HEK293 (cell line): ENCODE measurements around the gene NECTIN4.
A peak's percentile ranks its signal among the peaks of the same experiment; 100 is the strongest.

ENCODE experiments used
- CTCF ChIA-PET: fragments of 350-600 bp; formaldehyde crosslinking; extraction: SDS; loops from one replicate; lab custom pipeline; 2021; ENCODE audit warnings: antibody characterized with exemption; lab: Yijun Ruan, JAX
- POLR2A ChIA-PET: fragments of 300-600 bp; formaldehyde crosslinking; extraction: SDS; loops from one replicate; lab custom pipeline; 2020; ENCODE audit warnings: antibody characterized with exemption, inconsistent platforms; lab: Yijun Ruan, JAX
- H3K27ac ChIP-seq: fragments of 200-500 bp; sonication (Bioruptor generic); 2 replicates; pipeline ENCODE4 v1.5.1; 2014; ENCODE audit warnings: low read depth, low read length, control low read depth, inconsistent platforms; ENCODE audit errors: extremely low read depth
- H3K36me3 ChIP-seq, 2 experiments: fragments of 200-500 bp in 1 of 2; sonication (Bioruptor generic) in 1 of 2; 1 replicate in 1 of 2; 2 replicates in 1 of 2; pipeline ENCODE4 v1.5.1; 2014 to 2017; ENCODE audit warnings: inconsistent platforms in 2 of 2, low read length in 2 of 2; ENCODE audit not compliant: control insufficient read depth in 2 of 2, insufficient read depth in 1 of 2
- H3K4me1 ChIP-seq: fragments of 200-500 bp; sonication (Bioruptor generic); 2 replicates; pipeline ENCODE4 v1.5.1; 2014; ENCODE audit warnings: mild to moderate bottlenecking, low read length, inconsistent platforms; ENCODE audit not compliant: control insufficient read depth, insufficient read depth
- H3K4me3 ChIP-seq: 2 replicates; pipeline ENCODE4 v1.5.1; 2011; ENCODE audit warnings: low read depth, mild to moderate bottlenecking, control low read depth, low read length, moderate library complexity
- H3K9me3 ChIP-seq: fragments of 200-500 bp; sonication (Bioruptor generic); 2 replicates; pipeline ENCODE4 v1.5.1; 2014; ENCODE audit warnings: low read depth, low read length, inconsistent platforms; ENCODE audit not compliant: control insufficient read depth, insufficient read depth
- BCL11B ChIP-seq: fragments of 450-650 bp; formaldehyde crosslinking; IDR thresholded peaks from 2 replicates; pipeline ENCODE4 v1.5.1; 2016; ENCODE audit warnings: low read depth, missing biosample characterization, missing genetic modification characterization
- HOXA7 ChIP-seq: sonication (generic); formaldehyde crosslinking; IDR thresholded peaks from 2 replicates; pipeline ENCODE4 v1.8.1; 2022; ENCODE audit warnings: missing genetic modification reagents, borderline replicate concordance
- IKZF3 ChIP-seq: fragments of 450-650 bp; IDR thresholded peaks from 2 replicates; pipeline ENCODE4 v1.5.0; 2018; ENCODE audit warnings: missing biosample characterization, mild to moderate bottlenecking, missing genetic modification characterization, moderate library complexity
- INSM2 ChIP-seq: fragments of 450-650 bp; formaldehyde crosslinking; IDR thresholded peaks from 2 replicates; pipeline ENCODE4 v1.5.1; 2016; ENCODE audit warnings: missing biosample characterization, missing genetic modification characterization
- KLF1 ChIP-seq: fragments of 450-650 bp; formaldehyde crosslinking; IDR thresholded peaks from 2 replicates; pipeline ENCODE4 v1.5.1; 2016; ENCODE audit warnings: missing biosample characterization, missing genetic modification characterization
- KLF9 ChIP-seq: fragments of 450-650 bp; formaldehyde crosslinking; IDR thresholded peaks from 2 replicates; pipeline ENCODE4 v1.5.1; 2016; ENCODE audit warnings: missing biosample characterization, missing genetic modification characterization, low read depth
- SCRT2 ChIP-seq: fragments of 450-650 bp; formaldehyde crosslinking; IDR thresholded peaks from 2 replicates; pipeline ENCODE4 v1.5.1; 2016; ENCODE audit warnings: missing biosample characterization, missing genetic modification characterization
- TRIM28 ChIP-seq: IDR thresholded peaks from 2 replicates; pipeline ENCODE4 v1.6.1; 2011; ENCODE audit warnings: low read length, control low read depth, borderline replicate concordance
- ZBTB17 ChIP-seq: fragments of 450-650 bp; formaldehyde crosslinking; IDR thresholded peaks from 2 replicates; pipeline ENCODE4 v1.5.1; 2016; ENCODE audit warnings: missing biosample characterization, missing genetic modification characterization
- ZEB2 ChIP-seq: fragments of 450-650 bp; formaldehyde crosslinking; IDR thresholded peaks from 2 replicates; pipeline ENCODE4 v1.5.1; 2016; ENCODE audit warnings: missing biosample characterization, missing genetic modification characterization
- ZFHX2 ChIP-seq: fragments of 450-650 bp; formaldehyde crosslinking; conservative IDR thresholded peaks from 2 replicates; pipeline ENCODE4 v1.5.1; 2016; ENCODE audit warnings: missing biosample characterization, missing genetic modification characterization
- ZFP37 ChIP-seq: fragments of 450-650 bp; formaldehyde crosslinking; IDR thresholded peaks from 2 replicates; pipeline ENCODE4 v1.5.1; 2016; ENCODE audit warnings: missing biosample characterization, missing genetic modification characterization
- ZNF157 ChIP-seq: fragments of 450-650 bp; formaldehyde crosslinking; IDR thresholded peaks from 2 replicates; pipeline ENCODE4 v1.5.1; 2016; ENCODE audit warnings: missing biosample characterization, missing genetic modification characterization
- ZNF292 ChIP-seq: fragments of 450-650 bp; formaldehyde crosslinking; IDR thresholded peaks from 2 replicates; pipeline ENCODE4 v1.5.1; 2016; ENCODE audit warnings: low read depth, missing biosample characterization, missing genetic modification characterization, borderline replicate concordance
- ZNF335 ChIP-seq: fragments of 450-650 bp; formaldehyde crosslinking; conservative IDR thresholded peaks from 2 replicates; pipeline ENCODE4 v1.5.1; 2016; ENCODE audit warnings: missing biosample characterization, missing genetic modification characterization
- ZNF394 ChIP-seq: fragments of 450-650 bp; formaldehyde crosslinking; IDR thresholded peaks from 2 replicates; pipeline ENCODE4 v1.5.1; 2016; ENCODE audit warnings: missing biosample characterization, missing genetic modification characterization, mild to moderate bottlenecking, moderate library complexity, borderline replicate concordance
- ZNF398 ChIP-seq: fragments of 450-650 bp; formaldehyde crosslinking; IDR thresholded peaks from 2 replicates; pipeline ENCODE4 v1.5.1; 2017; ENCODE audit warnings: missing biosample characterization, missing genetic modification characterization
- ZNF426 ChIP-seq: fragments of 450-650 bp; formaldehyde crosslinking; IDR thresholded peaks from 2 replicates; pipeline ENCODE4 v1.5.1; 2017; ENCODE audit warnings: missing biosample characterization, missing genetic modification characterization, mild to moderate bottlenecking, inconsistent platforms, moderate library complexity
- ZNF558 ChIP-seq: fragments of 450-650 bp; formaldehyde crosslinking; IDR thresholded peaks from 2 replicates; pipeline ENCODE4 v1.5.1; 2016; ENCODE audit warnings: missing biosample characterization, missing genetic modification characterization
- ZNF600 ChIP-seq: fragments of 450-650 bp; formaldehyde crosslinking; IDR thresholded peaks from 2 replicates; pipeline ENCODE4 v1.5.1; 2016; ENCODE audit warnings: missing biosample characterization, missing genetic modification characterization
- ZNF629 ChIP-seq: fragments of 450-650 bp; formaldehyde crosslinking; IDR thresholded peaks from 2 replicates; pipeline ENCODE4 v1.5.1; 2017; ENCODE audit warnings: missing biosample characterization, missing genetic modification characterization
- ZNF658 ChIP-seq: fragments of 450-650 bp; formaldehyde crosslinking; IDR thresholded peaks from 2 replicates; pipeline ENCODE4; 2016; ENCODE audit warnings: missing biosample characterization, missing genetic modification characterization
- ZNF768 ChIP-seq: fragments of 450-650 bp; formaldehyde crosslinking; IDR thresholded peaks from 2 replicates; pipeline ENCODE4 v1.5.1; 2018; ENCODE audit warnings: missing biosample characterization, mild to moderate bottlenecking, missing genetic modification characterization
- TF ChIP-seq, protein P1 (sequence below): fragments of 450-650 bp; formaldehyde crosslinking; IDR thresholded peaks from 2 replicates; pipeline ENCODE4 v1.5.1; 2016; ENCODE audit warnings: missing biosample characterization, missing genetic modification characterization
- TF ChIP-seq, protein P2 (sequence below): fragments of 450-650 bp; formaldehyde crosslinking; IDR thresholded peaks from 2 replicates; pipeline ENCODE4 v1.5.1; 2016; ENCODE audit warnings: missing biosample characterization, missing genetic modification characterization

NECTIN4 gene

GRCh38 chr1:161083748-161084596 is 5.4 kb downstream of the NECTIN4 start:
- H3K27ac ChIP-seq, result no peak overlapping the region
- ChIA-PET POLR2A (interaction anchor here (0.7 to 1.6 kb wide), 3 partner anchors 36 to 63 kb away, joined by 3 to 5 read pairs (median 3); partner anchors contain the start of gene F11R), CTCF (interaction anchor here (0.5 to 2.0 kb wide), 7 partner anchors 13 to 132 kb away, joined by 3 to 6 read pairs (median 3); no protein-coding TSS in a partner anchor)
- H3K4me1 ChIP-seq, result no peaks in the 10 kb centered on the region; the same call in 1 of the 2 replicates
- no peaks in the 10 kb centered on the region for H3K36me3 ChIP-seq
- no peak overlapping the region for H3K4me3 ChIP-seq
- no peaks in the 10 kb centered on the region for H3K9me3 ChIP-seq
- TF ChIP-seq ZNF768 (tag by site-specific recombination), result no peak
- no peak for TF ChIP-seq ZNF157
- no peak for TF ChIP-seq ZNF292 (tag by site-specific recombination)
- no peak; the same call in 1 of the 2 replicates for TF ChIP-seq KLF1 (tag by site-specific recombination)
- no peak for TF ChIP-seq ZFHX2 (tag by site-specific recombination)
- TF ChIP-seq ZNF600 (tag by site-specific recombination), result 0 out of 2 replicates have a peak, but pooled peaks have one; percentile 3
- TF ChIP-seq ZNF658 (tag by site-specific recombination), result no peak
- no peak for TF ChIP-seq IKZF3
- TF ChIP-seq BCL11B (tag by site-specific recombination), result no peak

GRCh38 chr1:161082996-161083747 is 6.2 kb downstream of the NECTIN4 start:
- Histone ChIP-seq H3K9me3 (no peaks in the 10 kb centered on the region), H3K36me3 (no peaks in the 10 kb centered on the region), H3K4me3 (no peak overlapping the region), H3K27ac (peak overlapping the region; percentile 18; the same call in 1 of the 2 replicates), H3K4me1 (no peaks in the 10 kb centered on the region; the same call in 1 of the 2 replicates)
- CTCF ChIA-PET, result interaction anchor here (0.8 to 2.0 kb wide), 3 partner anchors 14 to 131 kb away, joined by 4 to 7 read pairs (median 6); no protein-coding TSS in a partner anchor
- POLR2A ChIA-PET, result interaction anchor here (0.6 to 1.0 kb wide), 3 partner anchors 14 to 62 kb away, joined by 3 to 8 read pairs (median 3); partner anchors contain the start of gene F11R
- peak; percentile 90 for TF ChIP-seq ZNF335 (tag by site-specific recombination)
- 0 out of 2 replicates have a peak, but pooled peaks have one; percentile 54 for TF ChIP-seq ZNF558
- TF ChIP-seq ZBTB17 (tag by site-specific recombination), result 0 out of 2 replicates have a peak, but pooled peaks have one; percentile 33
- no peak for TF ChIP-seq ZNF426 (tag by site-specific recombination)
- TF ChIP-seq, protein P1, sequence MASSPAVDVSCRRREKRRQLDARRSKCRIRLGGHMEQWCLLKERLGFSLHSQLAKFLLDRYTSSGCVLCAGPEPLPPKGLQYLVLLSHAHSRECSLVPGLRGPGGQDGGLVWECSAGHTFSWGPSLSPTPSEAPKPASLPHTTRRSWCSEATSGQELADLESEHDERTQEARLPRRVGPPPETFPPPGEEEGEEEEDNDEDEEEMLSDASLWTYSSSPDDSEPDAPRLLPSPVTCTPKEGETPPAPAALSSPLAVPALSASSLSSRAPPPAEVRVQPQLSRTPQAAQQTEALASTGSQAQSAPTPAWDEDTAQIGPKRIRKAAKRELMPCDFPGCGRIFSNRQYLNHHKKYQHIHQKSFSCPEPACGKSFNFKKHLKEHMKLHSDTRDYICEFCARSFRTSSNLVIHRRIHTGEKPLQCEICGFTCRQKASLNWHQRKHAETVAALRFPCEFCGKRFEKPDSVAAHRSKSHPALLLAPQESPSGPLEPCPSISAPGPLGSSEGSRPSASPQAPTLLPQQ (tag by site-specific recombination), result 0 out of 2 replicates have a peak, but pooled peaks have one; percentile 36
- TF ChIP-seq INSM2 (tag by site-specific recombination), result peak; percentile 45; the same call in 1 of the 2 replicates
- peak; percentile 75; the same call in 1 of the 2 replicates for TF ChIP-seq TRIM28
- peak; percentile 22; the same call in 1 of the 2 replicates for TF ChIP-seq ZEB2 (tag by site-specific recombination)
- peak; percentile 97 for TF ChIP-seq ZNF629
- peak; percentile 50; the same call in 1 of the 2 replicates for TF ChIP-seq ZNF394 (tag by site-specific recombination)
- no peak for TF ChIP-seq HOXA7 (CRISPR knock-in tag)
- TF ChIP-seq ZNF398 (tag by site-specific recombination), result peak; percentile 8
- TF ChIP-seq SCRT2 (tag by site-specific recombination), result peak; percentile 26; the same call in 1 of the 2 replicates
- TF ChIP-seq KLF9, result no peak
- TF ChIP-seq ZFP37 (tag by site-specific recombination), result no peak
- TF ChIP-seq, protein P2, sequence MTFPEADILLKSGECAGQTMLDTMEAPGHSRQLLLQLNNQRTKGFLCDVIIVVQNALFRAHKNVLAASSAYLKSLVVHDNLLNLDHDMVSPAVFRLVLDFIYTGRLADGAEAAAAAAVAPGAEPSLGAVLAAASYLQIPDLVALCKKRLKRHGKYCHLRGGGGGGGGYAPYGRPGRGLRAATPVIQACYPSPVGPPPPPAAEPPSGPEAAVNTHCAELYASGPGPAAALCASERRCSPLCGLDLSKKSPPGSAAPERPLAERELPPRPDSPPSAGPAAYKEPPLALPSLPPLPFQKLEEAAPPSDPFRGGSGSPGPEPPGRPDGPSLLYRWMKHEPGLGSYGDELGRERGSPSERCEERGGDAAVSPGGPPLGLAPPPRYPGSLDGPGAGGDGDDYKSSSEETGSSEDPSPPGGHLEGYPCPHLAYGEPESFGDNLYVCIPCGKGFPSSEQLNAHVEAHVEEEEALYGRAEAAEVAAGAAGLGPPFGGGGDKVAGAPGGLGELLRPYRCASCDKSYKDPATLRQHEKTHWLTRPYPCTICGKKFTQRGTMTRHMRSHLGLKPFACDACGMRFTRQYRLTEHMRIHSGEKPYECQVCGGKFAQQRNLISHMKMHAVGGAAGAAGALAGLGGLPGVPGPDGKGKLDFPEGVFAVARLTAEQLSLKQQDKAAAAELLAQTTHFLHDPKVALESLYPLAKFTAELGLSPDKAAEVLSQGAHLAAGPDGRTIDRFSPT (tag by site-specific recombination), result peak; percentile 94
